GM23338 (cell line): ENCODE data around the gene PAXX. TPM values are rescaled to one million over a fixed set of nuclear protein-coding genes. Genes with fewer than 3 reads are reported as not detected.

Experiments
- ATAC-seq: fragments of 200-7000 bp; cut with Tn5 transposase; 3 replicates; pipeline ENCODE4 v1.9.1; 2020
- DNase-seq: peaks from one replicate; pipeline ENCODE4 v3.0.0-alpha.2; 2015; ENCODE audit warnings: low spot score
- H2AFZ ChIP-seq: fragments of 200-600 bp; sonication (generic); 2 replicates; pipeline ENCODE4 v1.8.0; 2016; ENCODE audit warnings: antibody characterized with exemption, mild to moderate bottlenecking, moderate library complexity
- H3F3A ChIP-seq: fragments of 200-600 bp; sonication (generic); replicated peaks from 2 replicates; pipeline ENCODE4 v1.8.0; 2017; ENCODE audit warnings: antibody characterized with exemption, mixed run types, low read depth
- H3K27ac ChIP-seq: fragments of 200-600 bp; sonication (generic); 2 replicates; pipeline ENCODE4 v1.6.1; 2016; ENCODE audit warnings: low read depth
- H3K27me3 ChIP-seq: fragments of 200-600 bp; sonication (generic); 2 replicates; pipeline ENCODE4 v1.8.0; 2016; ENCODE audit warnings: mild to moderate bottlenecking, mixed run types, moderate library complexity; ENCODE audit not compliant: insufficient read depth
- H3K36me3 ChIP-seq: fragments of 200-600 bp; sonication (generic); 2 replicates; pipeline ENCODE4 v1.8.0; 2016; ENCODE audit warnings: mild to moderate bottlenecking; ENCODE audit not compliant: insufficient read depth
- H3K4me1 ChIP-seq: fragments of 200-600 bp; sonication (generic); 2 replicates; pipeline ENCODE4 v1.8.0; 2016; ENCODE audit warnings: mild to moderate bottlenecking, moderate library complexity; ENCODE audit not compliant: insufficient read depth
- H3K4me2 ChIP-seq: fragments of 200-600 bp; sonication (generic); 2 replicates; pipeline ENCODE4 v1.7.1; 2017; ENCODE audit warnings: mixed run types
- H3K4me3 ChIP-seq: fragments of 200-600 bp; sonication (generic); 2 replicates; pipeline ENCODE4 v1.6.1; 2016; ENCODE audit warnings: mixed run types
- H3K79me2 ChIP-seq: fragments of 200-600 bp; sonication (generic); replicated peaks from 2 replicates; pipeline ENCODE4 v1.8.0; 2017; ENCODE audit warnings: mild to moderate bottlenecking; ENCODE audit not compliant: insufficient read depth
- H3K9me2 ChIP-seq: fragments of 200-600 bp; sonication (generic); 2 replicates; pipeline ENCODE4 v1.8.0; 2017; ENCODE audit not compliant: insufficient read depth
- H4K20me1 ChIP-seq: fragments of 200-600 bp; sonication (generic); replicated peaks from 2 replicates; pipeline ENCODE4 v1.8.0; 2017; ENCODE audit warnings: mild to moderate bottlenecking; ENCODE audit not compliant: insufficient read depth
- H3K27ac Mint-ChIP-seq: 2 replicates; pipeline ENCODE4 v1.8.0; 2020; ENCODE audit warnings: inconsistent platforms, mild to moderate bottlenecking, moderate library complexity, mixed read lengths
- H3K27me3 Mint-ChIP-seq: 3 replicates; pipeline ENCODE4 v1.8.0; 2022; ENCODE audit warnings: low read depth, mild to moderate bottlenecking, moderate library complexity, mixed read lengths, inconsistent platforms; ENCODE audit not compliant: insufficient read depth, poor library complexity
- H3K36me3 Mint-ChIP-seq: 3 replicates; pipeline ENCODE4 v1.8.0; 2021; ENCODE audit warnings: low read depth, mild to moderate bottlenecking, inconsistent platforms, moderate library complexity, mixed read lengths
- H3K4me1 Mint-ChIP-seq: 3 replicates; pipeline ENCODE4 v1.8.0; 2020; ENCODE audit warnings: mild to moderate bottlenecking, inconsistent platforms, mixed read lengths
- H3K4me3 Mint-ChIP-seq: 3 replicates; pipeline ENCODE4 v1.8.0; 2021; ENCODE audit warnings: moderate library complexity, mild to moderate bottlenecking, inconsistent platforms, mixed read lengths
- H3K9me3 Mint-ChIP-seq: 3 replicates; pipeline ENCODE4 v1.8.0; 2020; ENCODE audit warnings: moderate library complexity, mild to moderate bottlenecking, inconsistent platforms, mixed read lengths
- CREB1 ChIP-seq: fragments of 250-450 bp; sonication (Bioruptor Pico); IDR thresholded peaks from 2 replicates; pipeline ENCODE4 v1.5.0; 2020; ENCODE audit warnings: low read depth, mild to moderate bottlenecking, moderate library complexity
- CTCF ChIP-seq, 2 experiments: fragments of 200-600 bp in 1 of 2; sonication (generic) in 1 of 2; conservative IDR thresholded peaks; 2 replicates each; pipeline versions ENCODE4 v1.5.1 to v1.6.1; 2016 to 2017; ENCODE audit warnings: antibody characterized with exemption in 2 of 2, low read depth in 2 of 2, mild to moderate bottlenecking in 2 of 2, moderate library complexity in 1 of 2
- EZH2 ChIP-seq: fragments of 200-600 bp; sonication (generic); IDR thresholded peaks from one replicate; pipeline ENCODE4 v1.8.0; 2017; ENCODE audit warnings: antibody characterized with exemption, mild to moderate bottlenecking, low read depth; ENCODE audit not compliant: unreplicated experiment
- JUNB ChIP-seq: IDR thresholded peaks from one replicate; pipeline ENCODE4 v1.6.1; 2016; ENCODE audit warnings: antibody characterized with exemption; ENCODE audit not compliant: unreplicated experiment
- NANOG ChIP-seq: IDR thresholded peaks from 2 replicates; pipeline ENCODE4 v1.6.1; 2016; ENCODE audit warnings: antibody characterized with exemption, borderline replicate concordance
- POLR2AphosphoS5 ChIP-seq: IDR thresholded peaks from 2 replicates; pipeline ENCODE4 v1.6.1; 2016; ENCODE audit warnings: antibody characterized with exemption, low read depth
- REST ChIP-seq: IDR thresholded peaks from one replicate; pipeline ENCODE4 v1.6.1; 2018; ENCODE audit warnings: antibody characterized with exemption; ENCODE audit not compliant: unreplicated experiment
- STAT1 ChIP-seq: IDR thresholded peaks from one replicate; pipeline ENCODE4 v1.6.1; 2016; ENCODE audit warnings: antibody characterized with exemption; ENCODE audit not compliant: unreplicated experiment
- ZNF114 ChIP-seq: fragments of 250-450 bp; sonication (Bioruptor Pico); IDR thresholded peaks from 2 replicates; pipeline ENCODE4 v1.5.0; 2020; ENCODE audit warnings: mild to moderate bottlenecking, moderate library complexity
- ZNF331 ChIP-seq: fragments of 250-450 bp; sonication (Bioruptor Pico); IDR thresholded peaks from 2 replicates; pipeline ENCODE4 v1.5.0; 2020; ENCODE audit warnings: low read depth, mild to moderate bottlenecking, moderate library complexity
- ZNF462 ChIP-seq: fragments of 250-450 bp; sonication (Bioruptor Pico); IDR thresholded peaks from 2 replicates; pipeline ENCODE4 v1.5.0; 2020; ENCODE audit warnings: mild to moderate bottlenecking, moderate library complexity
- polyA plus RNA-seq: library from polyadenylated mRNA; unstranded; fragments of >200 nt; fragmentation: Nextera tagmentation; extraction: Ambion mirVana; gene quantifications from 2 replicates; pipeline ENCODE4 v1.2.1, GENCODE V29; 2016
- total RNA-seq: library from RNA; depleted of rRNA; stranded (reverse); fragments of >200 nt; shearing (Covaris generic); gene quantifications from 2 replicates; pipeline ENCODE4 v1.2.3, GENCODE V29; 2014

PAXX gene
- total and polyA plus RNA-seq, 2 experiments from 2014 or later = 71.5 to 86.0 TPM

- TF ChIP-seq CTCF (conservative IDR thresholded peaks at IDR 0.05; ENCODE audit: low read depth in 2 of 2) = no peak
- TF ChIP-seq STAT1 = no peak
- no peak for TF ChIP-seq ZNF462 (CRISPR knock-in tag)
These were observed 46.6 kb upstream of the PAXX start (continued) for GRCh38 chr9:136945333-136946227.

GRCh38 chr9:136946228-136947027 is 45.8 kb upstream of the PAXX start:
- H3K9me2 ChIP-seq = no peaks in the 10 kb centered on the region
- Mint-ChIP-seq H3K4me3 (no peak overlapping the region), H3K27me3 (peaks cover 9% of the 10 kb centered on the region), H3K36me3 (peaks cover 4% of the 10 kb centered on the region; the same call in 1 of the 3 replicates), H3K27ac (no peak overlapping the region), H3K4me1 (peaks cover 8% of the 10 kb centered on the region), H3K9me3 (no peaks in the 10 kb centered on the region)
- H3K27me3 ChIP-seq = no peaks in the 10 kb centered on the region
- ATAC-seq = no peak
- H3K4me1 ChIP-seq = peaks cover 9% of the 10 kb centered on the region
- 0 out of 2 replicates have a peak, but pooled peaks cover 5% of the 10 kb centered on the region for H3K79me2 ChIP-seq
- H2AFZ ChIP-seq = no peak overlapping the region
- no peak for DNase-seq
- no peaks in the 10 kb centered on the region for H4K20me1 ChIP-seq
- H3K36me3 ChIP-seq = no peaks in the 10 kb centered on the region
- H3K27ac ChIP-seq = no peak overlapping the region
- no peaks in the 10 kb centered on the region; the same call in 1 of the 2 replicates for H3F3A ChIP-seq
- no peak overlapping the region for H3K4me3 ChIP-seq
- H3K4me2 ChIP-seq = no peak overlapping the region
- TF ChIP-seq JUNB = no peak
- no peak for TF ChIP-seq POLR2AphosphoS5
- TF ChIP-seq ZNF331 (CRISPR knock-in tag) = no peak
- TF ChIP-seq REST = no peak
- TF ChIP-seq CREB1 = no peak
- no peak for TF ChIP-seq EZH2
- no peak for TF ChIP-seq STAT1
- TF ChIP-seq NANOG = no peak
- TF ChIP-seq ZNF114 (CRISPR knock-in tag) = no peak
